ENCODE measurements around the gene PLCXD3.

GRCh38 chr5:41347569-41347968 lies 162.8 kb downstream of the PLCXD3 start:
- TF ChIP-seq, protein P1, sequence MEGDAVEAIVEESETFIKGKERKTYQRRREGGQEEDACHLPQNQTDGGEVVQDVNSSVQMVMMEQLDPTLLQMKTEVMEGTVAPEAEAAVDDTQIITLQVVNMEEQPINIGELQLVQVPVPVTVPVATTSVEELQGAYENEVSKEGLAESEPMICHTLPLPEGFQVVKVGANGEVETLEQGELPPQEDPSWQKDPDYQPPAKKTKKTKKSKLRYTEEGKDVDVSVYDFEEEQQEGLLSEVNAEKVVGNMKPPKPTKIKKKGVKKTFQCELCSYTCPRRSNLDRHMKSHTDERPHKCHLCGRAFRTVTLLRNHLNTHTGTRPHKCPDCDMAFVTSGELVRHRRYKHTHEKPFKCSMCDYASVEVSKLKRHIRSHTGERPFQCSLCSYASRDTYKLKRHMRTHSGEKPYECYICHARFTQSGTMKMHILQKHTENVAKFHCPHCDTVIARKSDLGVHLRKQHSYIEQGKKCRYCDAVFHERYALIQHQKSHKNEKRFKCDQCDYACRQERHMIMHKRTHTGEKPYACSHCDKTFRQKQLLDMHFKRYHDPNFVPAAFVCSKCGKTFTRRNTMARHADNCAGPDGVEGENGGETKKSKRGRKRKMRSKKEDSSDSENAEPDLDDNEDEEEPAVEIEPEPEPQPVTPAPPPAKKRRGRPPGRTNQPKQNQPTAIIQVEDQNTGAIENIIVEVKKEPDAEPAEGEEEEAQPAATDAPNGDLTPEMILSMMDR (IDR thresholded peaks at IDR 0.05) = no peak
- TF ChIP-seq POLR2A (IDR thresholded peaks at IDR 0.05) = no peak

All from prostate gland (tissue), 2 donors.